AG09319 (cell line): ENCODE data around the gene NRM.
"Not testable (repeated sequence)": the region's sequence is repeated elsewhere in the genome, so short reads cannot be mapped to it uniquely, and the experiment has no call there.

Source experiments
- DNase-seq: peaks from one replicate; pipeline ENCODE4 v3.0.0-alpha.2; 2010; ENCODE audit warnings: low read depth; ENCODE audit errors: extremely low read depth
- TF ChIP-seq, protein P1 (sequence below): IDR thresholded peaks from 2 replicates; pipeline ENCODE4 v1.5.1; 2011; ENCODE audit warnings: low read depth, mild to moderate bottlenecking, inconsistent platforms, low read length, moderate library complexity

The NRM gene

DNA sequence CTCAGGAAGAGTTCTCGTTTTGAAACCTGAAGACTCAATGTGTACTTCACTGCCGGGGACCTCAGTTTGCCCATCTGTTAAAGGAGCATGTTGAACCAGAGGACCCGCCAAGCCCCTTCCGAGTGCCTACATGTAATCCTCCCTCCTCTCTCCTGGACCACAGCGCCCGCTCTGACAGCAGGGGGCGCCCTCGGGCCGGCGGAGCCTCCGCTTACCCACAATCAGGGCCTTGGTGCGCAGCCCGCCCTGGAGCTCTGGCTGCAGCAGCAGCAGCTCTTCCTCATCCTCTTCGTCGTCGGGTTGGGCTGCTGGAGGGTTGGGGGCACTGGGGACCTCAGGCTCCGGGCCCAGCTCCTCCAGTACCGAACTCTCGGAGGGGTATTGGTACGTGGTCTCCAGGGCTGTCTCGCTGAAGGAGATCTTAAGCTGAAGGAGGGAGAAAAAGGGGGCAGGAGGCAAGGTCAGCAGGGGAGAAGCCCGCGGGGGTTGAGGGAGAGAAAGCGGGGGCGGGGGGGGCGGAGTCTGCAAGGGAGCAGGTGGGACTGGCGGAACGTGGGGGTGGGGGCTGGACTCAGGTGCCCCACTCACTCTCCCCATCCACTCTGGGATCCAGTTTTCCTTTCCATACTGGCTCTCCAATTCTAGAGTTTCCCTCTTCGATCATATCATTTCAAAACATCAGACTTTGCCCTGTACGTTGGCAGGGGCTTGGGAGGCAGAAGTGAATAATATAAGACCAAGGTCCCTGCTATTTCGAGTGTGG is 11.6 kb downstream of the NRM start:
- DNase-seq: no peak
- TF ChIP-seq, protein P1, sequence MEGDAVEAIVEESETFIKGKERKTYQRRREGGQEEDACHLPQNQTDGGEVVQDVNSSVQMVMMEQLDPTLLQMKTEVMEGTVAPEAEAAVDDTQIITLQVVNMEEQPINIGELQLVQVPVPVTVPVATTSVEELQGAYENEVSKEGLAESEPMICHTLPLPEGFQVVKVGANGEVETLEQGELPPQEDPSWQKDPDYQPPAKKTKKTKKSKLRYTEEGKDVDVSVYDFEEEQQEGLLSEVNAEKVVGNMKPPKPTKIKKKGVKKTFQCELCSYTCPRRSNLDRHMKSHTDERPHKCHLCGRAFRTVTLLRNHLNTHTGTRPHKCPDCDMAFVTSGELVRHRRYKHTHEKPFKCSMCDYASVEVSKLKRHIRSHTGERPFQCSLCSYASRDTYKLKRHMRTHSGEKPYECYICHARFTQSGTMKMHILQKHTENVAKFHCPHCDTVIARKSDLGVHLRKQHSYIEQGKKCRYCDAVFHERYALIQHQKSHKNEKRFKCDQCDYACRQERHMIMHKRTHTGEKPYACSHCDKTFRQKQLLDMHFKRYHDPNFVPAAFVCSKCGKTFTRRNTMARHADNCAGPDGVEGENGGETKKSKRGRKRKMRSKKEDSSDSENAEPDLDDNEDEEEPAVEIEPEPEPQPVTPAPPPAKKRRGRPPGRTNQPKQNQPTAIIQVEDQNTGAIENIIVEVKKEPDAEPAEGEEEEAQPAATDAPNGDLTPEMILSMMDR: peak; percentile 96

DNA sequence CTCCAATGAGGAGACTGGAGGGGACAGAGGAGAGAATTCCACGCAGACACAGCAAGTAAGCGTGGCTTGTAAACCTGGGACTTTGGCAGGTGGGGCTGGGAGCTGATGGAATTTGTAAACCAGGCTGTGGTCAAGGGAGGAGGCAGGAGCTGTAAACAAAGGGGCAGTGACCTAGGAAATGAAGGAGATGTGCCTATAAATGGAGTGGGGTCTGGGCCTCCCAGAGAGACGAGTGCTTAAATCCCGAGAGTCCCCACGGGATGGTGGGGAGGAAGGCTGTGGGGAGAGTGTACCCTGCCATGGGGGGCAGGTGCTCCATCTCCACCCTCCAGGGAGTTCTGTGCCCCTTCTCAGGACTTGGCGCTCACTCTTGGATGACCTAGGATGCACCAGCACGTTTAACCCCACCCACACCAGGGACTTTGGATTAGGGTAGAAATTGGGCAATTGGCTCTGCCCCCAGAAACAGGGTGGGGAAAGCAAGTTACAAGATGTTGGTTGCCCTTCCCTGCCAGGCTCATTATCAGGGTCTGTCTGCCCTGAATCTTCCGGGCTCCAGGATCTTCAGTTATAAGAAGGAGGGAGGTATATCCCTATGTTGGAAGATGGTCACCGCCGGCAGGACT is 14.0 kb downstream of the NRM start:
- TF ChIP-seq, protein P1: no peak
- no peak for DNase-seq

DNA sequence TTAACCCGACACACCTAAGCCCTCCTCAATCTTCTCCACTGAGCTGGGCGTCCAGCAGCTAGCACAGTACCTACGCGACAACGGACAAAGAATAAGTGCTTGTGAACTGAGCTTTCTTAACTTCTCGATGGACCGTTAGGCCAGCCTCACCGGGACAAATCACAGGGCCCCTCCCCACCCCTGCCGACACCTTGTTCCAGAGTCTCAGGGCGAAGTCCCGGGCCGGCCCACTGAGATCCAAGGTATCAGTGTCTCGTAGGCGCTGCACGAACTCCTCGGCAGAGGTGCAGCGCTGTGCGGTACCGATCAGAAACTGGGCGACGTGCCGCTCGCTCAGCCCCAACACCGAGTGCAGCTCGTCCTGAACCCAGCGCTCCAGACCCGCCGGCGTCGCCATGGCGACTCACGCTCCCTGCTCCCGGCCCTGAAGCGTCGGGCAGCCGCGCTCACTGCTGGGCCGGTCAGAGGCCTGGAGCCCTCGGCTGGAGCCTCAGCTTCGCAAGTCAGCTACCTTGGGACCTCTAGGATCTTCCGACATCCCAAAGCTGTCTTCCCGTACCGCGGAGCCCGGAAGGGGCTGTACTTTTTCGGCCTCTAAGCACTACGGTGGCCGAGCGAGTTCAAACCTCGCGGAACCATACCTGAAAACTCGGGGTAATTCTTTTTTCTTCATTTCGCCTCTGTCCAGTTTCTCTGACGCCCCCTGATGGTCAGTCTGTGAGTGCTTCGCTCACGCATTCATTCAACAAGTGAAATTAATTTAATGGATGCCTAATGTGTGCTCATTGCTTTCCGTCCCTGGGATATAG is 18.1 kb downstream of the NRM start, which contains the start of gene DHX16:
Gene DHX16, minus strand, starts transcription at position 562 of the 809 bp plus-strand sequence. Its CDS starts 165 bp downstream, at position 397.
- TF ChIP-seq, protein P1: peak; percentile 88
- peak; percentile 95 for DNase-seq

DNA sequence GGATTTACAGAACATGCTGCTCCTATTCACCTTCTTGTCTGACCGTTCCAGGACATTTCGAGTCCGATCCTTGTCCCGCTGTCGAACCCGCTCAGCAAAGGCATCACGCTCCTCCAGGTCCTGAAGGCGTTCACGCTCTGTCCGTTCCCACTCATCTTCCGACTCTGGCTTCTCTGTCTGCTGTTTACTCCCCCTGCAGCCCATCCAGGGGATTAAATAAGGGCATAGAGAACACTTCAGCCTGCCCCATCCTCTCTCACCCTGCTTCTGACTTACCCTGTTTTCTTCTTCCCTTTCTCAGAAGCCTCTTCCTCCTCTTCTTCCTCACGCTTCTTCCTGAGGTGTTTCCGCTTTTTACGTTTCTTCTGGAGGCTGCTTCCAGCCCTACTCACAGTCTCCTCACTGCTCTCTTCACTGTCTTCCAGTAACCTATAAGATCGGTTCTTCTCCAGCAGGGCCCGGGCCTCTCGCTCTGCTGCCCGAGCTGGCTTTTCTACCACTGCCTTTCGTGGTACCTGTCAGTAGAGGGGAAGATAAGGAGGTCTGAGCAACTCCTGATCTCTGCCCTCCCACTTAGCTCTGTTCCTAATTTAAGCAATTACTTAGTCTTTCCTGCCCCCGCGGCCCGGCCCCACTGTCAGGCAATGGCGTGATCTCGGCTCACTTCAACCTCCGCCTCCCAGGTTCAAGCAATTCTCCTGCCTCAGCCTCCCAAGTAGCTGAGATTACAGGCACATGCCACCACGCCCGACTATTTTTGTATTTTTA is 19.8 kb downstream of the NRM start:
- DNase-seq: no peak
- TF ChIP-seq, protein P1: no peak

DNA sequence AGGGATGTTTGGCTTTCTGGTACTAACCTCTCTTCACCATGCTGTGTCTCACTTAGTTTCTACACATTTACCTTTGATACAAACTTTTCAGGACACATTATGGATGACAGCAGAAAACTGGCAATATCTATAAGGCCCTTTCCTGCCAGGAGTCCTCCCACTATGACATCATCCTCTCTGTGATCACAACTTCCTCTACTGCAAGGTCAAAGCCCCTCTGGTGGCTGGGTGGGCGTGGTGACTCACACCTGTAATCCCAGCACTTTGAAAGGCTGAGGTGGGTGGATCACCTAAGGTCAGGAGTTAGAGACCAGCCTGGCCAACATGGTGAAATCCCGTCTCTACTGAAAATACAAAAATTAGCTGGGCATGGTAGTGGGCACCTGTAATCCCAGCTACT is 24.5 kb downstream of the NRM start:
- DNase-seq: not testable (repeated sequence)

DNA sequence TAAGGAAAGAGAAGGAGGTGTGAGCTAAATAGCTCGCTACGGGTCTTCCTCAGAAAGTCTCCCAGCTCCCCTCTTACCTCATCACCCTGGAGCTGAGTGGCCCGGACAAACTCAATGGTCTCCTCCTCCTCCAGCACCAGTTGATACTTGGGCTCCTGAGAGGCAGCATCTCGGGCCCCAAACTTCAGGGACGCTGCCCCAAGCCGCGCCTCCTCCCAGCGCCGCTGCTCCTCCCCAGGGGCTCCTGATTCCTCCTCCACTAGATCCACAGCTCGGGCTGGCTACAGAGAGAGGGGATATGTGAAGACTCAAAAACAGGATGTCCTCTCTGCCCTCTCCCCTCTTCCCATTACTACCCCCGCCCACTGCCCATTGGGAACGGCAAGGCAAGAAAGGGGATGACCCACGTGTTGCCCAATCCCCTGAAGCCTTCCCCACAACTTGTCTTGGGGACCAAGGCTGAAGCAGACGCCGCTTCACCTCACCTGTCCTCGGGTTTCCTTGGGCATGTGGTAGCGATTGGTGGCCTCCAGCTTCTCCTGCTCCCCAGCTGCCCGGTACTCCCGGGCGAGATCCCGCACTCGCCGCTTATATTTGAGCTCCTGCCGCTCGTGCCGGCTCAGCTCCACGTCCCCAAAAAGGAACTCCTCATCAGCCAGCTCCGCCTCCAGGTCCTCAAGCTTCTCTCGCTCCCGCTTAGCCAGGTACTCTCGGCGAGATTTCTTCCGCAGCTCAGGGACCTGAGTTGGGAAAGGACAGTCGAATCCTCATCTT is 25.6 kb downstream of the NRM start:
- no peak for DNase-seq
- TF ChIP-seq, protein P1: no peak

DNA sequence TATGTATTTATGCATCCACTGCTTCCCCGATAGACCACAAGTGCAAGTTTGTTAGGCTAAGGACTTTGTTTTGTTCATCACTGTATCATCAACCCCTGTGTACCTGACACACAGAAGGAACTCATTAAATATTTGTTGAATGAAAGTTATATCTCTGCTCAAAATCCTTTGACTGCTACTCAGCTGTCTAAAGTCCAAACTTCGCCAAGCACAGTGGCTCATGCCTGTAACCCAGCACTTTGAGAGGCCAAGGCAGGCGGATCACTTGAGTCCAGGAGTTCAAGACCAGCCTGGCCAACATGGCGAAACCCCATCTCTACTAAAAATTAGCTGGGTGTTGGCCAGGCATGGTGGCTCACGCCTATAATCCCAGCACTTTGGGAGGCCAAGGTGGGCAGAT is 32.9 kb downstream of the NRM start:
- DNase-seq: not testable (repeated sequence)
